ENCODE data around the gene TPD52L1. TPM values are rescaled to one million over a fixed set of nuclear protein-coding genes. Genes with fewer than 3 reads are reported as not detected.

Gene TPD52L1
- total and polyA plus RNA-seq, 2 donors (not counting 3 experiments of a cell fraction or from before 2014, with no cell fraction given) = 0.29 to 0.37 TPM

DNA sequence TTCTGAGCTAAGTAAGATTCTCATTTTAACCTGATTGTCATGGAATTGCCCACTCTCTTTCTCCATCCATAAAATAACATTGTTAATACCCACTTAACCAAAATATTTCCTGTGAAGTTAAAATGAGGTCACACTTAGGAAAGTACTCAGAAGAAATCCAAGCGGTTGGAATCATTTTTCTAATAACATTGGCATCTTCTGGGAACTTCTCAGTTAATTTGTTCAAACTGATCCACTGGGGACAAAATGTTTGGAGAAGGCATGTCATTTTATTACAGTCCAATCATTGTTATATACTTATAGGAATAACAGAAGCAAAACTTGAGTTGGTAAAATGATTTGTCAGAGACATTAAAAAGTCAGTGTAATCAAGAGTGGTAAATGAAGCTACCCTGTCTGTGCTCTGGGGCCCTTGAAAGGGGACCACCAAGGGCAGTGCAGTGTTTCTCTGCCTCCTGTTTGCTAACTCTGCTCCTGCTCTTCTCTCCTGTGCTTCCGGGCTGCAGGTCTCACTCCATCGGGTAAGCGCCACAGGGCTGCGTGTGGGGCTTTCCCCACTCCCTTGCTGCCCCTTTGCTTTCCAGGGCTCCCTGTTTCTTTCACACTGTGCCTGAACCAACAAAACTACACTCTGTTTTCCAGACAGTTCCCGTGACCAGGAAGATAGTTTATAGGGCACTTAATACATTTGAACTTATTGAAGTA lies 98.1 kb downstream of the TPD52L1 start:
- Histone ChIP-seq H3K9ac (replicated peaks; ENCODE audit: extremely low read depth, insufficient read depth, low read length) (no peak overlapping the region), H3K9me3 (replicated peaks; ENCODE audit: control insufficient read depth, insufficient read depth, low read length) (no peaks in the 10 kb centered on the region), H3K4me3 (replicated peaks in 1 of 3; ENCODE audit: insufficient read depth in 1 of 3, low read depth in 1 of 3, low read length in 3 of 3) (no peak overlapping the region), H3K9me1 (replicated peaks; ENCODE audit: control insufficient read depth, extremely low read depth, insufficient read depth, low read length) (no peaks in the 10 kb centered on the region), H4K20me1 (replicated peaks; ENCODE audit: control insufficient read depth, extremely low read depth, insufficient read depth, low read length) (no peaks in the 10 kb centered on the region), H3K27me3 (ENCODE audit: control insufficient read depth in 2 of 2, insufficient read depth in 2 of 2, low read length in 2 of 2) (no peaks in the 10 kb centered on the region), H3K27ac (ENCODE audit: insufficient read depth, low read depth, low read length) (no peak overlapping the region), H3K79me2 (ENCODE audit: control insufficient read depth, insufficient read depth, low read length) (no peaks in the 10 kb centered on the region), H3K4me1 (ENCODE audit: control insufficient read depth, extremely low read depth, insufficient read depth, low read length) (no peaks in the 10 kb centered on the region), H3K4me2 (ENCODE audit: insufficient read depth, low read length) (no peak overlapping the region), H3K36me3 (ENCODE audit: control insufficient read depth in 2 of 2, extremely low read depth in 1 of 2, insufficient read depth in 2 of 2, low read length in 2 of 2) (no peaks in the 10 kb centered on the region), H2AFZ (ENCODE audit: low read depth, low read length) (no peak overlapping the region)
- intact Hi-C loops (cut with micrococcal nuclease) = no loop called here
- no TSS peak for BruUV-seq (replicated peaks)
- TF ChIP-seq, protein P1, sequence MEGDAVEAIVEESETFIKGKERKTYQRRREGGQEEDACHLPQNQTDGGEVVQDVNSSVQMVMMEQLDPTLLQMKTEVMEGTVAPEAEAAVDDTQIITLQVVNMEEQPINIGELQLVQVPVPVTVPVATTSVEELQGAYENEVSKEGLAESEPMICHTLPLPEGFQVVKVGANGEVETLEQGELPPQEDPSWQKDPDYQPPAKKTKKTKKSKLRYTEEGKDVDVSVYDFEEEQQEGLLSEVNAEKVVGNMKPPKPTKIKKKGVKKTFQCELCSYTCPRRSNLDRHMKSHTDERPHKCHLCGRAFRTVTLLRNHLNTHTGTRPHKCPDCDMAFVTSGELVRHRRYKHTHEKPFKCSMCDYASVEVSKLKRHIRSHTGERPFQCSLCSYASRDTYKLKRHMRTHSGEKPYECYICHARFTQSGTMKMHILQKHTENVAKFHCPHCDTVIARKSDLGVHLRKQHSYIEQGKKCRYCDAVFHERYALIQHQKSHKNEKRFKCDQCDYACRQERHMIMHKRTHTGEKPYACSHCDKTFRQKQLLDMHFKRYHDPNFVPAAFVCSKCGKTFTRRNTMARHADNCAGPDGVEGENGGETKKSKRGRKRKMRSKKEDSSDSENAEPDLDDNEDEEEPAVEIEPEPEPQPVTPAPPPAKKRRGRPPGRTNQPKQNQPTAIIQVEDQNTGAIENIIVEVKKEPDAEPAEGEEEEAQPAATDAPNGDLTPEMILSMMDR (IDR thresholded peaks at IDR 0.05; ENCODE audit: extremely low read depth in 1 of 2, insufficient read depth in 1 of 2, low read depth in 1 of 2, low read length in 2 of 2) = no peak
- TF ChIP-seq FOS (IDR thresholded peaks at IDR 0.05; ENCODE audit: borderline replicate concordance, insufficient read depth, low read length) (no peak), GATA2 (IDR thresholded peaks at IDR 0.05; ENCODE audit: insufficient read depth, insufficient read length, low read depth, low read length) (no peak), MYC (IDR thresholded peaks at IDR 0.05; ENCODE audit: low read depth, low read length) (no peak), JUN (IDR thresholded peaks at IDR 0.05; ENCODE audit: borderline replicate concordance, insufficient read depth, insufficient read length, low read depth) (no peak), POLR2AphosphoS5 (IDR thresholded peaks at IDR 0.05; ENCODE audit: insufficient read depth, low read depth, low read length) (no peak), POLR2A (IDR thresholded peaks at IDR 0.05; ENCODE audit: low read depth, low read length) (no peak), EZH2 (IDR thresholded peaks at IDR 0.05; ENCODE audit: borderline replicate concordance, low read depth, low read length, severe bottlenecking) (no peak)
- TF ChIP-seq, protein P2, sequence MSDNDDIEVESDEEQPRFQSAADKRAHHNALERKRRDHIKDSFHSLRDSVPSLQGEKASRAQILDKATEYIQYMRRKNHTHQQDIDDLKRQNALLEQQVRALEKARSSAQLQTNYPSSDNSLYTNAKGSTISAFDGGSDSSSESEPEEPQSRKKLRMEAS (IDR thresholded peaks at IDR 0.05; ENCODE audit: insufficient read depth, insufficient read length) = no peak
- dilution Hi-C loops (cut with MboI; ENCODE audit: extremely low pct_ligation_motif_present, low sequenced_read_pairs) = no loop called here
- ChIA-PET POLR2A (no interaction called here), CTCF (interaction anchor here (1.0 to 1.5 kb wide), 4 partner anchors 11 to 98 kb away, joined by 3 to 6 read pairs (median 4); partner anchors contain the start of gene TPD52L1)
- FAIRE-seq = no peak
- DNase-seq (ENCODE audit: low read depth, low spot score) = no peak

Data from endothelial cell of umbilical vein (primary cell).